A673 (cell line): ENCODE results near the gene GNG4.

Experiments used
- CTCF ChIP-seq: fragments of 300-800, 200-600 bp; sonication (generic); conservative IDR thresholded peaks from 2 replicates; pipeline ENCODE4 v1.5.1; 2017; ENCODE audit warnings: low read depth, mild to moderate bottlenecking, antibody characterized with exemption, low read length, moderate library complexity, mixed read lengths
- EZH2 ChIP-seq: fragments of 200-600 bp; sonication (generic); IDR thresholded peaks from 2 replicates; pipeline ENCODE4 v1.6.1; 2017; ENCODE audit warnings: borderline replicate concordance, low read depth, mild to moderate bottlenecking, mixed read lengths, antibody characterized with exemption, low read length; ENCODE audit not compliant: poor library complexity, severe bottlenecking

- TF ChIP-seq CTCF (no peak), EZH2 (no peak)
These were observed 21.1 kb downstream of the GNG4 start for GRCh38 chr1:235628316-235629005.
